Measurements from ENCODE around the gene PWP2.
"Not testable (repeated sequence)": the region's sequence is repeated elsewhere in the genome, so short reads cannot be mapped to it uniquely, and the experiment has no call there.

Gene PWP2

DNA sequence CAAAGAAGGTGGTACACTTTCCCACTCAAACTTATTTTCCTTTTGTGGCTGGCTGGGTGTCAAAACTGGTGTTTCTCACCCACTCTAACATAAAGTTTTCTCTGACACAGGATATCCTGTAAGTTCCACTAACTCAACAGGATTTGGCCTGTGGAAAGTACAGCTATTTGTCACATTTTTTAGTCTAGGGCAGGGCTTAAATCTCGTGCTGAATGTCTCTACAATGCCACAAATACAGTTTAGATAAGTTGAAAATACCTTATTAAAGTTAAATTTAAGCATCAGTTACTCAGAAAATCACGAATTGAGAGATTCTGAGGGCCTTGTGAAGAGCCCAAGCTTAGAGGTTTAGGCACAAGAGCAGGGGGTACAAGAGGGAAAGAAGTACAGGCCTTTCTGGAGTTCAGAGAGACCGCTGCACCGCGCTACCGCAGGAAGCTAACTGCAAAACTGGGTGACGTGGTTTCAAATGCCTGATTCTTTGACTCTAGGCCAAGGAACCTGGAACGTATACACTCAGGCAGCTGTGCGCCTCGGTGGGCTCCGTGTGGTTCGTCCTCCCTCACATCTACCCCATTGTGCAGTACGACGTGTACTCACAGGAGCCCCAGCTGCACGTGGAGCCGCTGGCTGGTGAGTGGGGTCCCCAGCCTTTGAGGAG, 23.4 kb upstream of the PWP2 start:
- DNase-seq, result no peak

DNA sequence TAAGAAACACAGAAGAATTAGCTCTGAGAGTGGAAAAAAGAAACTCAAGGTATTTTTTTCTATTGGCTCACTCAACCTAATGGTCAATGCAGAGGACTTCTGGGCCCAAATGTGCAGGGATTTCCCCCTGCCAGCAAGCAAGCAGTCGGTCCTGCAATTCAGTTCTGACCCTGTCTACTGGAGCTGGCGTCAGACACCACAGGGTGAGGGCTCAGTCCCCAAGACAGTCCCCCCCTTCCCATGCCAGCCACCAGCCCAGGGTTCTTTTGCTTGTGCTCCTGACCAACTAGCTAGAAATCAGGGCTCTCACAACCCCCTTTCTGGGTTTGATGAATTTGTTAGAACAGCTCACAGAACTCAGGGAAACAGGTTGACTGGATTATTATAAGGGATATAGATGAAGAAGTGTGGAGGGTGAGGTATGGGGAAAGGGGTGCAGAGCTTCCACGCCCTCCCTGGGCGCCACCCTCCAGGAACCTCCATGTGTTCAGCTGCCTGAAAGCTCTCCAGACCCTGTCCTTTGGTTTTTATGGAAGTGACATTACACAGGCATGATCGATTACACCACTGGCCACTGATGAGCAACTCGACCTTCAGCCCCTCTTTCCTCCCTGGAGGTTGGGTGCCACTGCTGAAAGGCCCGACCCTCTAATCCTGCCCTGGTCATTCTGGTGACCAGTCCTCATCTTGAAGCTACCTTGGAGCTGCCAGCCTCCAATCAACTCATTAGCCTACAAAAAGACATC, 22.5 kb upstream of the PWP2 start:
- no peak for DNase-seq

DNA sequence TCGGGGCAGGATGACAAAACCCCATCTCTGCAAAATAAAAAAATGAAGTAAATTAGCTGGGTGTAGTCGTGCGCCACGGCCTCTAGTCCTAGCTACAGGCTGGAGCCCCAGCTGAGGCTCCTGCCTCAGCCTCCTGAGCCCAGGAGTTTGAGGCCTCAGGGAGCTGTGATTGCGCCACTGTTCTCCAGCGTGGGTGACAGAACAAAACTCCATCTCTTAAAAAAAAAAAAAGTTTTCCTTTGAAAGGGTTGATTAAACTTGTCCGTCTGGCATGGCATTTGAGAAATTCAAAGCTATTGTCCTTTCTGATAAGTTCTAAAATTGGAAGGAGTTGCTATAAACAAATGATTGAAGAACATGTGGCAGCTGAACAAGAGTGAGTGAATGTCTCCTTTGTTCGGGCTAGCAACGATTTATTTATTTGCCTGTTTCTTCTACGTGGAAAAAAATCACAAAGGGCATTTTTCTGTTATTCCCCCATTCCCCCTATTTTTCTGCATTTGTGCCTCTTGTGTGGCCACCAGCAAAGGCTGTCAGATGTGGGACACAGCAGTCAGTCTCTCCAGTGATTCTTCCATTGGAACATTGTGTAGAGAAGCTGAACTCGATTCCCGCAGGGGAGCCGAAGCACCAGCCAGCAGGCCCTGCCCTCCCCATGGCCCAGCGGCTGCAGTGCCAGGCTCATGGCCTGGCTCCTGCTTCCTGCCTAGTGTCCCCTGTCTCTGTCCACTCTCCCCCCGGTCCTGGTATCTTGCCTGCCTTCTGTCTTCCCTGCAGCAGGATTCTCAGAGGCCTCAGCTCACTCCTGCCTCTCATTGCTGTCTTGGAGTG, 21.5 kb upstream of the PWP2 start:
- no peak for DNase-seq

DNA sequence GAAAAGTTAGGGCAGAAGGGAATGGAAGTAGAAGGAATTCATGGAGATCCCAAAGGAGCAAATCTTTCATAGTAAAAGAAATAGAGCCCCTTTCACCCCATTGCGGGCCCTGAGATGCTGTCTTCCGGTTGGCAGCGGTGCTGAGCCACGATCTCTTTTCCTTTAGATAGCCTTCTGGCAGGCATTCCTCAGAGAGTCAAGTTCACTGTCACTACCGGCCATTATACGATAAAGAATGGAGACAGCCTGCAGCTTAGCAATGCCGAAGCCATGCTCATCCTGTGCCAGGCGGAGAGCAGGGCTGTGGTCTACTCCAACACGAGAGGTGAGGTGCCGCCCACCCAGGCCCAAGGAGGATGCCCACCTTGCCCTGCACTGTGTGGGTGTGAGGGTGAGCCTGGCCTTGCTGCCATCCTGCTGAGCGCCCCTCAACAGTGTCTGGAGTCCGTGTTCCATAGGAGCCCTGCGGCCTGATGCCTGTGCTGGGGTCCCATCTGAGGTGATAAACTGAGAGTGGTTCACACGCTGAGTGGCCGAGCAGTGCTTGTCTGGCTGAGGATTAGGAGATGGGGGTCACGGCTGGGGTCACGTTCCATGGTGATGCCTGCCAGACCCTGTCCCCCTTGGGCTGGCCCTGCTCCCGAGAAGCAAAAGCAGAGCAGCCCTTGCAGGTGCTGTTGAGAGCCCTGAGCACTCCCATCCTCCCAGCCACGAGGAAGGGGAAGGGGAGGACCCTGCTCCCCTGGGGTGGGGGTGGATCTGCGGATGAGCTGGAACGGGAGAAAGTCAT, 20.4 kb upstream of the PWP2 start:
- DNase-seq, result no peak

DNA sequence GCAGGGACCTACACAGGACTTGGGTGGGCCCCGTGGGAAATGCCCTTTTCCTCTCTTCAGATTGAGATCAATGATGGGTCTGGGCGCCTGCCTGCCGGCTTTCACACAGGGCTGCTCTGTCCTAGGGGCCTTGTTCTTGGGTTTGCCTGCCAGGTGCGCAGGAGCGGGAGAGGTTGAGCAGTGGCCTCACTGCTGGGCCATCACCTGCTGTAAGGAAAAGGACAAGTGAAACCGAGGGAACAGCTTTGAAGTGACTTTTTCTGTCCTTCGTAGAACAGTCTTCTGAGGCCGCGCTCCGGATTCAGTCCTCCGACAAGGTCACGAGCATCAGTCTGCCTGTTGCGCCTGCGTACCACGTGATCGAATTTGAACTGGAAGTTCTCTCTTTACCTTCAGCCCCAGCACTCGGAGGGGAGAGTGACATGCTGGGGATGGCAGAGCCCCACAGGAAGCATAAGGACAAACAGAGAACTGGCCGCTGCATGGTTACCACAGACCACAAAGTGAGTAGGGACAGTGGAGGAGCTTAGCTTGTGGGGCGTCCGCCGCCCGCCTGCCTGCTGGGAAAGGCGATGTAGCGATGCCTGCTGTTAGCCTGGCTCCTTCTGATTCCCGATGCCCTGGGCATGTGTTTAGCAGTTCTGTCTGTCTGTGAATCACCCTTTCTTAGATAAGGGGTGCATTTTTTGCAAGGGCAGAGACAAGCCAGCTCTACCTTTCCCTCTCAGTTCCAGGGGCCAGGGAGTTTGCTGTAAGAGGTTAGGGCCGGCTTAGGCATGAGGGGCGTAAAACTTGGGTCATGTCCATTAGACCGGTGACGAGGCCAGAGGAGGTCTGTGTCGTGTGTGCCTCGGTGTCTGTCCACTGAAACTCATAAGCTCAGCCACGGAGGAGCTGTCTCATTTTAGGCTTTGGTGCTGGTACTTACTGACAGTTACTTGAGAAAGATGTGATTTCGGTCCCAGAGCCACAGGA, 19.5 kb upstream of the PWP2 start:
- no peak for DNase-seq

DNA sequence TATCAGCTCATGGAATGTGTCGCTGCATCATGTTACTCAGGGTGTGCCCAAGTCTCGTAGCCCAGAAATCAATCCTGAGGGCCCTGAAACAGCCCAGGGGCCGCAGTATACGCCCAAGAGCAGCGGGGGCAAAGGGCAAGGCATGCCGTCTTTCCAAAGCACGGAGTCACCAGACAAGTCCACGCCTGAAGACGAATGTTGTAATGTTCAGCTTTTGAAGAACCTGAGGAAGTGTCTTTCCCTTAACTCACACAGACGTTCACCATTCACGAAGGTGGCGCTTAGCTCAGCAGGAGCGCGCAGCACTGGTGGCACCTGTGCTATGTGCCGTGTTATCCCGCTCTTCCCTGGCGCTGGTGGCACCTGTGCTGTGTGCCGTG, 18.8 kb upstream of the PWP2 start:
- no peak for DNase-seq

DNA sequence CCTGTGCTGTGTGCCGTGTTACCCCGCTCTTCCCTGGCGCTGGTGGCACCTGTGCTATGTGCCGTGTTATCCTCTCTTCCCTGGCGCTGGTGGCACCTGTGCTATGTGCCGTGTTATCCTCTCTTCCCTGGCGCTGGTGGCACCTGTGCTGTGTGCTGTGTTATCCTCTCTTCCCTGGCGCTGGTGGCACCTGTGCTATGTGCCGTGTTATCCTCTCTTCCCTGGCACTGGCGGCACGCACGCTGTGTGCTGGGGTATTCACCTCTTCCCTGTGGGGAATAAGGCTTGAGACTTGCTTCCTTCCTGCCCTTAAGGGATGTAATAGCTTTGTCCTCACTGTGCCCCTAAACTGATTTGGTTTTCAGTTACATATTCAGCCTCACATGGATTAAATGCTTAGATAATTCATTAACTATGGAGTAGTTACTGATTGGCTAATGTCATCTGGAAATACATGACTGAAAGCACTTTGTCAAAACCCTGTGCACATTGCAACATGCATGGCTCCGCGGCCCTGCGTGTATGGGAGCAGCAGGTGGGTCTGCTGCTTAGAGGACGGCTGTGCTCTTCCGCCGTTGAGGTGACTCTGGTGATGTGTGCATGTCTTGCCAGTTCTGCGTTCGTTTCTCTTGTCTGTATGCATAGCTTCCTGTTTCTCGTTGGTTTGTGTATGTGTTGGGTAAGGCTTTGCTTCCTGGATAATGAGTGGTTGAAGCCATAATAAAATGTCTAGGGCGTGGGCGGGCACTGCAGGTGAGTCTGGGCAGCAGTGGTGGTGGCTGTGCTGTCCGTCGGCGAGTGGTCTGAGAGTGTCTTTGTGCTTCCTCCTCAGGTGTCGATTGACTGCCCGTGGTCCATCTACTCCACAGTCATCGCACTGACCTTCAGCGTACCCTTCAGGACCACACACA, 17.9 kb upstream of the PWP2 start:
- no peak for DNase-seq

DNA sequence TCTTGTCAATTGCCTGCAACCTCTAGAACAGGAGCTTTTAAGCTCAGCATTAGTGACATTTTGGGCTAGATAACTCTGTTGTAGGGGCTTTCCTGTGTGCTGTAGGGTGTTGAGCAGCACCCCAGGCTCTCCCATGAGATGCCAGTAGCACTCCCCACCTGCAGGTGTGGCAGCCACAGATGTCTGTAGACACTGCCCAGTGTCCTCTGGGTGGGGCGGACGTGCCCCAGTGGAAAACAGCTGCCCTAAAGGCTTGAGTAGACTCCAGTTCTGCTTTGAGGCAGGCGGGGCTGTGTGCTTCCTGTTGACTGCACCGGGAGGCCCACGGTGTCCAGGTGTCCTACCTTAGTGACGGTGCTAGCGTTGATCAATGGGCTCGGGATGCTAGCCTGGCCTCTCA, 16.9 kb upstream of the PWP2 start:
- DNase-seq, result no peak

DNA sequence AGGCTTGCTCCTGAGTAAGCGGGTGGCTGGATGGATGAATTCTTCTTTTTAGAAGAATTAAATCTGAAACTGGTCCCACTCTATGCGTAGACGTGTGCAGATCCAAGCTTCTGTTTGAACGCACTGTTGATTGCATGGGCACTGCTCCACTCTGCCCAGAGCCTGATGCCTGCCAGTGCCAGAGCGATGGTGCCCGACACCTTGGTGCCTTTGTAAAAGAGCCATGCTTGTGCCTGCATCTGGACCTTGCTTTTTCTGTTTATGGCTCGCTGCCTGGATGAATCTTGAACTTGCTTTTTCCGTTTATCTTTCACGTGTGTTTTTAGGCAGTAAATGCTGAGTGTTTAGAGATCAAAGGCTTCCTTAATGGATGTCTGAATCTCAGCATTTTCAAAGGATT, 15.0 kb upstream of the PWP2 start:
- DNase-seq, result no peak

DNA sequence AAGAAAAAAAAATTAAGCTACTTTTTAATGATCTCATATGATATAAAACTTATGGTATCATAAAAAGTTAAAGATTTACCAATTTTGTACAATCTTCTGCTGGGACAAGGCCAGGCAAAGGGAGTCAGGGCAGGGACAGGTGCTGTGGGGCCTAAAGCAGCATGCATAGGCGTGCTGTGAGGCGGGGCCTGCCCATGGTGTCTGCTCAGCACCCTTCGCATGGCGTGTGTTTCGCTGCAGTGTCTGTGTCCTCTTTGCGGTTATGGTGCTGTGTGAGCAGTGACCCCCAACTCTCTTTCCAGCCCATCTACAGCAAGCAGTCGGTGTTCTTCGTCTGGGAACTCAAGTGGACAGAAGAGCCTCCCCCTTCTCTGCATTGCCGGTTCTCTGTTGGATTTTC, 13.4 kb upstream of the PWP2 start:
- DNase-seq, result no peak

DNA sequence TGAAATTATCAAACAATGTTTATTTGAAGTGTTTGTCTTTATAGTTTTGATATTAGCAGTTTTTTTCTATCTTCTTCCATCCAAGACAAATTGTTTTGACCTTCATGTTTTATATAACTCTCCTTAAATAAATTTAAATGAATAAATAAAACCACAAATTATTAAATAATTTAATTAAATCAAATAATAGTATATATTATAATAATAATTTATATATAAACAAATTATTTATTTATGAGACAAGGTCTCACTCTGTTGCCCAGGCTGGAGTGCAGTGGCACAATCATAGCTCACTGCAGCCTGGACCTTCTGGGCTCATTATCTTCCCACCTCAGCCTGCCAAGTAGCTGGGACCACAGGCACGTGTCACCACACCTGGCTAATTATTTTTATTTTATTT, 12.4 kb upstream of the PWP2 start:
- DNase-seq, result no peak

DNA sequence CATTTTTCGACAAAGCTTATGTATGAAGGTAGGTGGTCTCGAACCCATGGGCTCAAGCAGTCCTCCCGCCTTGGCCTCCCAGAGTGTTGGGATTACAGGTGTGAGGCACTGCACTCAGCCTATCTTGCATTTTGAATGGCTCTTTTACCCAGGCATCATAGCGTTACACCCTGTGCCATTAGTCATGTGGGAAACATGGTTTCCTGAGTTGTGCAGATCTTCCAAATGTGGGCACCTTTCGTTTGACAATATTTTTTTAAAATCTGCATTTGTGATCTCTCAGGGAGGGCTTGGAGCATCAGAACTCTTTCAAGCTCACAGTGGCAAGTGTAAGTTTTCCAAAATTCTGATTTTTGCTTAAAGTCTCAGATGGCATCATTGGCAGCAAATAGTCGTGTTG, 8.7 kb upstream of the PWP2 start:
- not testable (repeated sequence) for DNase-seq

DNA sequence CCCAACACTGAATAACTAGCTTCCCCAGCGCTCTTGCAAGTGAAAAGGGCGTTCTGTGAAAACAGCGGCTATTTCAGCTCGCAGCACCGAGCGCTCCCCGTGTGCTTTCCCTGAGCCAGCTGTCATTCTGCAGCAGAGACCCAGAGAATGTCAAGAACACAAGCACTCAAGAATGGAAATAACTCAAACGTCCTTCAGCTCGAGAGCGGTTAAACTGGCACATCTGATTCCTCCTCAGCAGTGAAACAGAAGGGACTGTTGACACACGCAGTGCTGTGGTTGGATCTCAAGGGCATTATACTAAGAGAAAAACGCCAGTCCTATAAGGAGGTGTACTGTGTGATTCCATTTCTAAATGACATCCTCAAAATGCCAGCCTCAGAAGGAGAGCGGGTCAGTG, 8.2 kb upstream of the PWP2 start:
- DNase-seq, result not testable (repeated sequence)

DNA sequence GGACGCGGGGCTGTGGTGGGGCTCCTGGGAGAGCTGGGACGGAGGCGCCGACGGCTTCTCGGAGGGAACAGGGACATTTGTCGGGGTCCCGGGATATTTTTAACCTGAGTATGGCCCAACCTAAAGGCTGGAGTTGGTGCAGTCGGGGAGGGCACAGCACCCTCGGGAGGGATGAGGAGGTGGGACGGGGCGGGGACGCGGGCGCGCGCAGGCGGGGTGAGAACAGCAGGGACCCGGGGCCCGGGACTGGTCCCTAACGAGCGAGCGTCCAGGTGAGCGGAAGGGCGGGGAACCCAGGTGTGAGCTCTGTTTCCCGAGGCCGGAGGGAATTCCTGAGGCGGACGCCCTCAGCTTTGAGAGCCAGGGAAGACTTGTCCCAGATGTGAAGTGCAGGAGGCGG, 390 bp downstream of the PWP2 start:
- not testable (repeated sequence) for DNase-seq

DNA sequence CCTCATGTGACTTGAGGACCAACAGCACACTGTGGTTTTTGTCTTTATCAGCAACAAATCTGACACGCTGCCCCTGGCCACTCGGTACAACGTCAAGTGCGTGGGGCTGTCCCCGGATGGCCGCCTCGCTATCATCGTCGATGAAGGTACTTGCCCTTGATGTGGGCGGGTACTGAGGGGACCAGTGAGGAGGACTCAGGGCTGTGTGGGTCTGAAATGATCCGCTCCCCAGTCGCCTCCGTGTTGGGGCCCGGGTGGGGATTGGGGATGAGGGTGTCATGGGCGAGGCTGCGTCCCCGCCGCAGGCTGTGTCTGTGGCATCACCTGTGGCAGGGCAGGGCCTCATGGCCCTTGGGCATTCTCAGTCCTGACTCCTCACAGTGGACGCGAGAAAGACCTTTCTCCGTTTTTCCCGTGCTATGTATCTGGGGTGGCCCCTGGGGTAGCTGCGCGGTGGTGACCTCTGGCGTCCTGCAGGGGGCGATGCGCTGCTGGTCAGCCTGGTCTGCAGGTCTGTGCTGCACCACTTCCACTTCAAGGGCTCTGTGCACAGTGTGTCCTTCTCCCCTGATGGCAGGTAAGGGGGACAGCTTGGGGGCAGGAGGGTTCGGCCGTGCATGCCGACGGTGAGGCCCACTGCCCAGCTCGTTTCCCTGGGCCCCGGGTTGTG, 6.6 kb downstream of the PWP2 start:
- not testable (repeated sequence) for DNase-seq

DNA sequence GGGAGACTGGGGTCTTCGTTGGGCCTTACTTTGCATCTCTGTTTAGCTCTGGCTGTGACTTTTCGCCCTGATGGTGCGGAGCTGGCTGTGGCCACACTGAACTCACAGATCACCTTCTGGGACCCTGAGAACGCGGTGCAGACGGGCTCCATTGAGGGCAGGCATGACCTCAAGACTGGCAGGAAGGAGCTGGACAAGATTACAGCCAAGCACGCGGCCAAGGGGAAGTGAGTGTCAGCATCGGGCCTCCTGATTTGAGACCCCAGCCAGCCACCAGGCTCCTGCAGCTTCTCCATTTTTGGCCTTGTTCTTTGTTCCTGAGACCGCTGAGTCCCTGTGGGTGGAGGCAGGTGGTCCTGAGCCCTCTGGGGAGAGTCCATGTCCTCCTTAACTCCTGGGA, 14.9 kb downstream of the PWP2 start:
- not testable (repeated sequence) for DNase-seq

DNA sequence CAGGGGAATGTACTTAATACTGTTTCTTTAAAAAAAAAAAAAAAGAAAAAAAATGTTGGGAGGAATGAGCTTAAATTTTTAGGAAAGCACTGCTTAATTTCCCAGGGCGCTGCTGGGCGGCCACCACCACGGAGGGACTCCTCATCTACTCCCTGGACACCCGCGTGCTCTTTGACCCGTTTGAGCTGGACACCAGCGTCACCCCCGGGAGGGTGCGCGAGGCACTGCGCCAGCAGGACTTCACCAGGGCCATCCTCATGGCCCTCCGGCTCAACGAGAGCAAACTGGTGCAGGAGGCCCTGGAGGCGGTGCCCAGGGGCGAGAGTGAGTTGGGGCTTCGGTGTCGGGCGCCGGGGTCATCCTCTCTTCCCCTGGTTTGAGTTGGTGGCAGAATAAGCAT, 20.6 kb downstream of the PWP2 start:
- DNase-seq, result not testable (repeated sequence)

DNA sequence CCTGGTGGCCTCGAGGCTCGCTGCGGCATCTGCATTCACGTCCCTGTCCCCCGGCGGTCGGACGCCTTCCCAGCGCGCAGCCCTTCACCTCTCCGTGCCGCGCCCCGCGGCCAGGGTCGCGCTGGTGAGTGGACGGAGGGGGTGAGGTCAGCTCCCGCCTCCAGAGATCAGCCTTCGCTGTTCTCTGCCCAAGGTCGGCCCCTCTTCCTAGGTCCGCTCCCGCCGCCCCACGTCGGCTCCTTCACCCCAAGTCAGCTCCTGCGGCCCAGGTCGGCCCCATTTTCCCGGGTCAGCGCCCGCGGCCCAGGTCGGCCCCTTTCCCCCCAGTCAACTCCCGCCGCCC, 26.5 kb downstream of the PWP2 start:
- DNase-seq, result not testable (repeated sequence)

DNA sequence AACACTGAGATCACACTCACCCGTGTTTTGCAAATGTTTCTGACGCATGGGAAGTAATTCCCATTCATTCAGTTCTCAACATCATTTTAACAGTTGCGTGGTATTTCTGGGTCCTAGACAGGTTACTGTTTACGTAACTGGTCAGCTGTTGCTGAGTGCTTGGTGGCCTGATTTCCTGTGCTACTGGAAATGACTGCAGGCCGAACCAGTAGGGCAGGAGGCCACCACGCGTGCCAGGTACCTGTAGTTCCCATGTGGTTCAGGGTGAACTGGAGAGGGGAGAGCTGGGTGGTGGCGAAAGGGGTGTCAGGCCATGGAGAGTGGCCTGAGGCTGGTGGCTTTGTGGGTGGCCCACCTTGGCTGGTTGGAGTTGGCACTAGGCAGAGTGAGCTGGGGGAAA, 27.5 kb downstream of the PWP2 start:
- not testable (repeated sequence) for DNase-seq

DNA sequence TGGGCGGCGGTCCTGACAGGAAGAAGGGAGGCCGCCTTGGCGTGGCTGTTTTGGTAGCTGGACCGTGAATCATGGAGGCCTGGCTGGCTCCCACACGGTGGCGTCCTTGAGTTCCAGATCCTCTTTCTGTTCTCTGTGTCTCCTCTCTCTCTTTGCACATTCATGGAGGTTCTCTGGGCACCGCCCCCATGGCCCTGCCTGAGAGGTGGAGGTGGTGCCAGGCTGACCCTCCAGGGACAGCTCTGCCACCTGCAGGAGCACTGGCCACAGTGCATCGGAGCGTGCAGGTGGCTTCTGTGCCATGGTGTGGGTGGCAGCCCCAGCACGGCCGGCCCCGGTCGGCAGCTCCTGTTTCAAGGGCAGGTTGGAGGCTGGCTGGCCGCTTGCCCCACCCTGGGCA, 30.8 kb downstream of the PWP2 start:
- DNase-seq, result not testable (repeated sequence)
